GM21528 (cell line): ENCODE measurements around the gene RIOK3.

Experiments
- ATAC-seq: cut with Tn5 transposase; IDR thresholded peaks from one replicate; pipeline ENCODE4 v1.9.1; 2021; ENCODE audit warnings: mild to moderate bottlenecking, moderate library complexity; ENCODE audit not compliant: unreplicated experiment, low FRiP score

Gene RIOK3

GRCh38 chr18:23526501-23527063 is 73.5 kb downstream of the RIOK3 start:
- no peak for ATAC-seq

- no peak for ATAC-seq
Measured at GRCh38 chr18:23528580-23529472, 75.7 kb downstream of the RIOK3 start.

- no peak for ATAC-seq
Measured at GRCh38 chr18:23529604-23530003, 76.5 kb downstream of the RIOK3 start.

- ATAC-seq, result no peak
Measured at GRCh38 chr18:23530195-23530594, 77.1 kb downstream of the RIOK3 start.

- ATAC-seq, result no peak
Measured at GRCh38 chr18:23531912-23532311, 78.8 kb downstream of the RIOK3 start.
